ENCODE measurements around the gene ARAP2.
"Not testable (repeated sequence)": the region's sequence is repeated elsewhere in the genome, so short reads cannot be mapped to it uniquely, and the experiment has no call there.

The ARAP2 gene

GRCh38 chr4:36182315-36182714 lies 62.0 kb downstream of the ARAP2 start:
- not testable (repeated sequence) for DNase-seq

GRCh38 chr4:36180206-36180605 lies 64.1 kb downstream of the ARAP2 start:
- no peak for DNase-seq

GRCh38 chr4:36178484-36178883 lies 65.8 kb downstream of the ARAP2 start:
- no peak for DNase-seq

- DNase-seq, result no peak
These were observed 66.4 kb downstream of the ARAP2 start for GRCh38 chr4:36177946-36178345.

GRCh38 chr4:36174570-36174969 lies 69.7 kb downstream of the ARAP2 start:
- DNase-seq, result no peak

- DNase-seq, result no peak
These were observed 70.4 kb downstream of the ARAP2 start for GRCh38 chr4:36173905-36174304.

- no peak for DNase-seq
These were observed 71.7 kb downstream of the ARAP2 start for GRCh38 chr4:36172656-36173055.

GRCh38 chr4:36168127-36168878 lies 76.0 kb downstream of the ARAP2 start:
- DNase-seq, result no peak

GRCh38 chr4:36165631-36166005 lies 78.7 kb downstream of the ARAP2 start:
- no peak for DNase-seq

GRCh38 chr4:36164900-36165630 lies 79.2 kb downstream of the ARAP2 start:
- no peak for DNase-seq

- DNase-seq, result no peak
These were observed 81.1 kb downstream of the ARAP2 start for GRCh38 chr4:36163198-36163597.

GRCh38 chr4:36159208-36159607 lies 85.1 kb downstream of the ARAP2 start:
- DNase-seq, result no peak

- no peak for DNase-seq
These were observed 91.6 kb downstream of the ARAP2 start for GRCh38 chr4:36152735-36153134.

- DNase-seq, result peak; percentile 39 to 40
These were observed 101.8 kb downstream of the ARAP2 start for GRCh38 chr4:36142504-36142903.

- DNase-seq, result no peak
These were observed 103.1 kb downstream of the ARAP2 start for GRCh38 chr4:36141186-36141585.

- no peak for DNase-seq
These were observed 103.9 kb downstream of the ARAP2 start for GRCh38 chr4:36140421-36140820.

GRCh38 chr4:36138220-36138619 lies 106.1 kb downstream of the ARAP2 start:
- no peak for DNase-seq

- DNase-seq, result no peak
These were observed 107.0 kb downstream of the ARAP2 start for GRCh38 chr4:36137336-36137735.

GRCh38 chr4:36133658-36134057 lies 110.7 kb downstream of the ARAP2 start:
- peak; percentile 58 to 66 for DNase-seq

GRCh38 chr4:36133086-36133485 lies 111.2 kb downstream of the ARAP2 start:
- no peak for DNase-seq

GRCh38 chr4:36130641-36131040 lies 113.7 kb downstream of the ARAP2 start:
- DNase-seq, result no peak

GRCh38 chr4:36128689-36129088 lies 115.6 kb downstream of the ARAP2 start:
- DNase-seq, result peak; percentile 29 to 51

- peak; percentile 47 to 56 for DNase-seq
These were observed 120.4 kb downstream of the ARAP2 start for GRCh38 chr4:36123906-36124305.

- peak in 1 of 2 donors; percentile 9 for DNase-seq
These were observed 129.0 kb downstream of the ARAP2 start for GRCh38 chr4:36115312-36115711.
